Left ventricle myocardium inferior (tissue), 1 donor: ENCODE results near the gene KCNIP2. TPM values are rescaled to one million over a fixed set of nuclear protein-coding genes. Genes with fewer than 3 reads are reported as not detected.

Experiments
- DNase-seq: peaks from one replicate; pipeline ENCODE4 v3.0.0-alpha.2; 2020
- H3K27ac ChIP-seq: fragments of 200-600 bp; replicated peaks from 2 replicates; pipeline ENCODE4 v1.8.0; 2021
- H3K27me3 ChIP-seq: fragments of 200-600 bp; 2 replicates; pipeline ENCODE4 v1.8.0; 2021; ENCODE audit warnings: low read depth
- H3K36me3 ChIP-seq: fragments of 200-600 bp; 2 replicates; pipeline ENCODE4 v1.8.0; 2021
- H3K4me1 ChIP-seq: fragments of 200-600 bp; 2 replicates; pipeline ENCODE4 v1.8.0; 2021
- H3K4me3 ChIP-seq: fragments of 200-600 bp; 2 replicates; pipeline ENCODE4 v1.8.0; 2021; ENCODE audit warnings: mild to moderate bottlenecking, moderate library complexity
- H3K9me3 ChIP-seq: fragments of 200-600 bp; replicated peaks from 2 replicates; pipeline ENCODE4 v1.8.0; 2021
- intact Hi-C: fragments of 100-400 bp; cut with micrococcal nuclease; formaldehyde crosslinking; loops from one replicate; pipeline ENCODE4 v1.11.0; 2022
- total RNA-seq: library from RNA; stranded (reverse); fragmentation: NEBNext Ultra II Directional; extraction: Animal tissue kit (Norgen Biotek cat#: 25700); gene quantifications from one replicate; pipeline ENCODE4 v1.2.1, GENCODE V29; 2021
- TF ChIP-seq, protein P1 (sequence below): fragments of 200-600 bp; IDR thresholded peaks from 2 replicates; pipeline ENCODE4 v1.8.0; 2021; ENCODE audit warnings: antibody characterized with exemption, mild to moderate bottlenecking, borderline replicate concordance
- donor health status: DM: no; HTN: yes; CAD: no; lungs with severe emphysema.

Gene KCNIP2
- total RNA-seq, 1 donor from 2014 or later = 29.2 TPM

DNA sequence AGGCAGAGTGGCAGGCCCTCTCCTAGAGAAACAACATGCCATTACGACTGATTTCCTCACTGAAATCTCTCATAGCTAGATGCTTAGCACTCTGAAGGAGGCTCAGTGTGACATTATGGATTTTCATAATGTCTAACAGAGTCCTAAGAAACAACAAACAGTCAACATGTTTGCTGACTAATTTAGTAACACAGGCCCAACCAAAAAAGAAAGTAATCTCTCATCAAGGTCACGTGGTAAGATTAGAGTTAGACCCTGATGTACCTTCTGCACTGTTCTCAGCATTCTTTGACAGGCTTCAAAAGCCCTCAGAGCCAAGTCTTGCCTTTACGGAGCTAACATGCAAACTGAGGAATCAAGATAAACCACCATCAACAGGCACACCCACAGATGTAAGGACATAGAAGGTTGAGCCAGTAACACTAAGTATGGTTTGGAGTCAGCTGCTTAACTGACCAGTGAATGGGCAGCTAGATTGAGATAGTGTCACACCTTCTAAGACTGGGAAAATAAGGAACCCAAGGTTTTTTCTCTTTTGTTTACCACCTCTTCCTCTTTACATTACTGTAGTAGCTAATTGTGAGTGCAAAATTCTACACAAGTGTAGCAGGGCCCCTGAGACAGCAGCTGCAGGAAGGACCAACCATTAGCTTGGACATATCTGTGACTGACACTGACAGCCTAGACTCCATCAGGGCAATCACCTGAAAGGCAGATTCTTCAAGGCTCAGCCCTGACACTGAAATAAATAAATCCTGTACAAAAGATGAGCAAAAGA lies 15.3 kb upstream of the KCNIP2 start:
- Histone ChIP-seq H3K27me3 (no peaks in the 10 kb centered on the region), H3K36me3 (peaks cover 12% of the 10 kb centered on the region), H3K4me1 (peaks cover 38% of the 10 kb centered on the region), H3K4me3 (peak overlapping the region; percentile 26), H3K27ac (peak overlapping the region; percentile 85), H3K9me3 (peaks cover 13% of the 10 kb centered on the region)
- TF ChIP-seq, protein P1, sequence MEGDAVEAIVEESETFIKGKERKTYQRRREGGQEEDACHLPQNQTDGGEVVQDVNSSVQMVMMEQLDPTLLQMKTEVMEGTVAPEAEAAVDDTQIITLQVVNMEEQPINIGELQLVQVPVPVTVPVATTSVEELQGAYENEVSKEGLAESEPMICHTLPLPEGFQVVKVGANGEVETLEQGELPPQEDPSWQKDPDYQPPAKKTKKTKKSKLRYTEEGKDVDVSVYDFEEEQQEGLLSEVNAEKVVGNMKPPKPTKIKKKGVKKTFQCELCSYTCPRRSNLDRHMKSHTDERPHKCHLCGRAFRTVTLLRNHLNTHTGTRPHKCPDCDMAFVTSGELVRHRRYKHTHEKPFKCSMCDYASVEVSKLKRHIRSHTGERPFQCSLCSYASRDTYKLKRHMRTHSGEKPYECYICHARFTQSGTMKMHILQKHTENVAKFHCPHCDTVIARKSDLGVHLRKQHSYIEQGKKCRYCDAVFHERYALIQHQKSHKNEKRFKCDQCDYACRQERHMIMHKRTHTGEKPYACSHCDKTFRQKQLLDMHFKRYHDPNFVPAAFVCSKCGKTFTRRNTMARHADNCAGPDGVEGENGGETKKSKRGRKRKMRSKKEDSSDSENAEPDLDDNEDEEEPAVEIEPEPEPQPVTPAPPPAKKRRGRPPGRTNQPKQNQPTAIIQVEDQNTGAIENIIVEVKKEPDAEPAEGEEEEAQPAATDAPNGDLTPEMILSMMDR = no peak
- intact Hi-C loops = no loop called here
- DNase-seq = no peak

DNA sequence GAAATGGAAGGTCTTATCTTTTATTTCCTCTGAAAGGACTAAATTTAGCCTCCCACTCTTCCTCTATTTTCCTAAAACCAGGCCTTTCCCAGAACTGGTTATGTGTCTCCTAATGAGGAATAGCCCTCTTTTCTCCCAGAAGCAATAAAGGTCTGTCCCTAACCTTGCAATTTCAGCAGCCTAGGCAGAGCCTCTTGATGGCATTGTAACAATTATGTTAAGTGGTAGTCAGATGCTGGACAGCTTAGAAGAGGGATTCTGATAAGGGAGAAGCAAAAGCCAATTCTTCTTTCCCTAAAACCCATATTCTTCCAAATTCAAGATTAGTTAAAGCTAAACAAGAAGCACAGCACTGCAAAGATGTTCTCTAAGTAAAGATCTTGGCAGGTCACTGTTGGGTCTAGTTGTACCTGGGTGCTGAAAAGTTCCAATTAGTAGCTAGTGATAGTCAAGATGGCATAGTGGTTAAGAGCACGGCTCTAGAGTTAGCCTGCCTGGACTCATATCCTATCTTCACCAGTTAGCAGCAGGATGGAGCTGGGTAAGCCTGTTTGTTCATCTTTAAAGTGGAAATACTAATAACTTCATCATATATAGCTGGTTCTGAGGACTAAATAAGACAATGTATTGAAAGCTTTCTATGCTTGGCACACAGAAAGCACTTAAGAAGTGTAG lies 14.3 kb upstream of the KCNIP2 start:
- intact Hi-C loops = no loop called here
- no peaks in the 10 kb centered on the region for H3K27me3 ChIP-seq
- peaks cover 38% of the 10 kb centered on the region for H3K4me1 ChIP-seq
- no peak for DNase-seq
- TF ChIP-seq, protein P1 = no peak
- H3K27ac ChIP-seq = peak overlapping the region; percentile 85
- peaks cover 13% of the 10 kb centered on the region for H3K9me3 ChIP-seq
- no peak overlapping the region for H3K4me3 ChIP-seq
- peaks cover 11% of the 10 kb centered on the region for H3K36me3 ChIP-seq

DNA sequence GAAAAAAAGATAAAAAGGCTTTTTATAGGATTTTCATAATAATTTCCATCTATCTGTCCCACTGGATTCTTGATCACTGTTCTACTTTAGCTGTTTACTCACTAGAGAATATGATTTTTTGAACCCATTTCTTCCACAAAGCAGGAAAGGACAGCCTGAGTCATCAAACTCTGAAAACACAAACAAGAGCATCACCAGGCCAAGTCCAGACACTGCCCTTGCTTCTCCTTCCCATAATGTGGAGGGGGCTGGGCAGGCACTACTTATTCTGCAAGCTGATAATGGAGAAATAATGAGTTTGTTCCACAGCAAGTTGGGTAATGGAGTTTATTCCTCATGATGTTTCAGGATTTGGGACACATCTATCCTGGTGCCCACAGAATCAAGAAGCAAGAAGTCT lies 13.0 kb upstream of the KCNIP2 start:
- TF ChIP-seq, protein P1 = no peak
- H3K4me3 ChIP-seq = no peak overlapping the region
- peak overlapping the region; percentile 85 for H3K27ac ChIP-seq
- DNase-seq = no peak
- H3K27me3 ChIP-seq = no peaks in the 10 kb centered on the region
- peaks cover 6% of the 10 kb centered on the region for H3K36me3 ChIP-seq
- H3K9me3 ChIP-seq = peaks cover 13% of the 10 kb centered on the region
- intact Hi-C loops = no loop called here
- peaks cover 50% of the 10 kb centered on the region for H3K4me1 ChIP-seq

DNA sequence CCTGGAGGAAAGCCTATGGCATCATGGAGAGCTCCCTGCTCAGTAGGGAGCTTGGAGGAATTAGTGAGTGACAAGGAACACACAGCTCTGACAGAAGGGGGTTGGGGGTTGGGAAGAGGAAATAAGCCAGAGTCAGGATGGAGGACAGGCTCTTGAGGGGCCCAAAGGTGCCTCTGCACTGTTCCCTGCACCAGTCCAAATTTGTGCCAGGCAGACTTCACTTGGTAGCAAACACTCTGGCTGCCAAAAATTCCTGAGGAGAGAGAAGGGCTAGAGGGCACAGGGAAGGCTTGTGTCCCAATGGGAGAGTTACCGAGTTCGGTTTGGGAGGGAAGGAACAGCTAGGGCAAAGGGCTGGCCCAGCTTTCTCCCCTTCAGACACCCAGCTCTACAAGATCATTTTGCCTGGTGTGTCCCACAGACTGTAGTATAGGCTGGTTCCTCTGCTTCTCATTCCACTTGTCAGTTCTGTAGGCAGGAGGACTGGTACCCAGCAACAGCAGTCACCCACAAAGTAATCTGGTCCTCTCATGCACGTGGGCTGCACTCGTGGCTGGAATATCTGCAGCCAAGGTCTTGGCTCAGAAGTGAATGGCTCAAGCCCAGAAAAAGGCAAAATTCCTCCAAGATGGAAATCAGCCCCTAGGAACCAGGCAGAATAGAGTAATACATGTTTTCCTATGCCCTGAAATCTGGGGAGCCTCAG lies 8.0 kb upstream of the KCNIP2 start:
- Histone ChIP-seq H3K4me1 (peaks cover 54% of the 10 kb centered on the region), H3K36me3 (peaks cover 30% of the 10 kb centered on the region), H3K27ac (peak overlapping the region; percentile 76), H3K4me3 (peak overlapping the region; percentile 2), H3K9me3 (no peaks in the 10 kb centered on the region), H3K27me3 (no peaks in the 10 kb centered on the region)
- intact Hi-C loops = no loop called here
- no peak for DNase-seq
- TF ChIP-seq, protein P1 = no peak

DNA sequence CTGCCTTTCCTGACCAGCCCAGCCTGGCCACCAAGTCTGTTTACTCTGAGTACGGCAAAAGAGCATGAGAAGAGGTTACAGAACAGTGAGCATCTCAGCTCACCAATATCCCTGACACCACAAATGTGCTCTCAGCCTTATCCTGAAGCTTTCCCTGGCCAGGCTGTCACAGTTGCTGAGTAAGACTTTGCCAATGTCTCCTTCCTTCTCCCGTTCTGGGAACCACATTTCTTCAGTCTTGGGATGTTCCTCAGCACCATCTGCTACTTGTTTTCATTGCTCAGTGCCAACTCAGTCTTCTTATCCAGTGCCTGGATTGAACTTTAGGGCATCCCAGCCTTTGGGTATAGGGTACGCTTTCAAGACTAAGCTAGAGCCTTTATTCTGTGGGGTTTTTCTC lies 7.1 kb upstream of the KCNIP2 start:
- DNase-seq = no peak

More for the DNA sequence above, 7.1 kb upstream of the KCNIP2 start:
- intact Hi-C loops = no loop called here
- Histone ChIP-seq H3K27me3 (no peaks in the 10 kb centered on the region), H3K9me3 (no peaks in the 10 kb centered on the region), H3K4me3 (no peak overlapping the region), H3K4me1 (peaks cover 56% of the 10 kb centered on the region), H3K36me3 (peaks cover 38% of the 10 kb centered on the region), H3K27ac (peak overlapping the region; percentile 76)
- TF ChIP-seq, protein P1 = no peak
